HG03432 (cell line): ENCODE measurements around the gene EHMT2.
"Not testable (repeated sequence)": the region's sequence is repeated elsewhere in the genome, so short reads cannot be mapped to it uniquely, and the experiment has no call there.

ENCODE experiments used
- ATAC-seq: cut with Tn5 transposase; IDR thresholded peaks from one replicate; pipeline ENCODE4 v1.9.1; 2021; ENCODE audit warnings: mild to moderate bottlenecking, moderate library complexity; ENCODE audit not compliant: unreplicated experiment

EHMT2 gene

DNA sequence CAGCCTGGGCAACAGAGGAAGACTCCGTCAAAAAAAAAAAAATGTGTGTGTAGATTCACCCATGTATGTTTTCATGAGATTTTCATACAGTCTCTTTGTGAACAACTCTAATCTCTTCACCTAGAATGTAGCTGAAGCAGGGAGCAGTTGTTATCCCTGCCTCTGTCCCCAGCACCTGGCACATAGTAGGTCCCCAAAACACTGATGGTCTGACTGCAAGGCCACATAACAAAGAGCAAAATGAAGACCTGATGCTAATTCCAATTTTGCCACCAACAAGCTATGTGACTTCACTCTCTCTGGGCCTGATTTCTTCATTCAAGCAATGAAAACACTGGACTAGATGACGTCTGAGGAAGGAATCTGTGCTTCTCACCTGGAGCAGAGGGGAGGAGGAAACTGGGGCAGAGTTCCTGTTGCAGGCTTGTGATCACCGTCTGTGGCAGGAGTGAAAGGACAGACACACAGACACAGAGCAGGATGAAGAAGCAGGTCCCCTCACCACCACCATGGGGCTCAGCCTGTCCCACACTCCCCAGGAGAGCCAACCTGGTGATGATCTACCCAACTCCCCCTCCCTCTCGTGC is 23.3 kb downstream of the EHMT2 start:
- no peak for ATAC-seq

DNA sequence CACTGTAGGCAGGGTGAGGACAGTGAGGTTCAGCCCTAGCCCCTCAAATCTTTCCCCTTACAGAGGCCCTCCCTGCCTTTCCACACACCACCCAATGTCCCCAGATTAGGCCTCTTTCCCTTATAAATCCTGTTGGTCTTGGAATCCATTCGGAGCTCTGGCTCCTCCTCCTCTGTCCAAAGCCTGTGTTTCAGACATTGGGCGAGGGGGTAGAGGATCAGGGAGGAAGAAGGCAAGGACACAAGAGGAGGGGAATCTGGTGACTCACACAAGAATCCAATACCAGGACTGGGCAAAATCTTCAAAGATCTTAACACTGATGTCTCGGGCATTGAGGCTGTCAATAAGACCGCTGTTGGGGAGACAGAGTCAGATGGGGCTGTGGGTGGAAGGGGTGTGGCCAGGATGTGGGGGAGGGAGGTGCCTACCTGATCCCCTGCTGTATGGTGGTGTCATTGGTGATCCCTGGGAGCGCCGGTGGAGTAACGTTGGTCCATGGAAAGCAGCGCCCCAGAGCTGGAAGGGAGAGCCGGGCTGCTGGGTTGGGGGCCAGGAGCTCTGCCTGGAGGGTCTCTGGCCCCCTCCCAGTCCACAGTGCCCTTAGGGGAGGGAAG is 26.3 kb downstream of the EHMT2 start:
- ATAC-seq = no peak

DNA sequence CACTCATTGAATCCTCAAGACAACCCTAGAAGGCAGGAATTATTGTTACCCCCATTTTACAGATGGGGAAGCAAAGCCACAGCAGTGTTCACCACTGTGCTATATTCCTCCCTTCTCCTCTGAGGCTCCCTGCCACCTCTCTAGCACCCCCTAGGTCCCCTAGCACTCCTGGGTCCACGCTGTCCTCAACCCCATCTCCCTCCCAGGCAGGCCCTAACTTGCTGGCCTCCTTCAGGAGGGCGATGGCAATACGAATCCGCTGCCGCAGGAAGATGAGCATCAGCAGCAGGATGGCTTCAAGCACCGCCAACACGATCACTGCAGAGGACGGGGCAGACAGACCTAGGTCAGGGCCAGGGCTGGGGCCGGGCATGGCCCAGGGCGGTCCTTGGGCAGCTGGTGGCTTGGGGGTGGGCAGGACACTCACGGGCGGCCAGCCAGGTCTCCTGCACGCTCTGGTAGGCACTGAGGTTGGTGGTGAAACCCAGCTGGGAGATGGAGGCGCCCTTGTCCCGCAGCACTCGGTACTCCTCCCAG is 27.0 kb downstream of the EHMT2 start:
- ATAC-seq = no peak

DNA sequence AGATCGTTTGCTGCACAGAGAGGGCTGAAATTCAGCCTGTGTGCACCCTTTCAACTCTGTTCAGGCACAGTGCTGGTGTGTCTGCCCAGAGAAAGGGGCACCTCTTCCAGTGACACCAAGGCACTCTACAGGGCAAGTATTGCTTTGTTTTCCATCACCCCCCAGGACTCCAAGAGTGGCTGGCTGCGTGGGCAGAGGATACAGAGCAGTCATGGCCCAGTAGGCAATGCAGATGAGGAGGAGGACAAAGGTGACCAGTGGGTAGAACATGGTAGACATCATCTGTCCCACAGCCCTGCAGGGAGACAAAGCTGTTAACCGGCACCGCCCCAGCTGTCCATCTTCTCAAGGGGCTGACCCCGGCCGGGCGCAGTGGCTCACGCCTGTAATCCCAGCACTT is 28.2 kb downstream of the EHMT2 start:
- ATAC-seq = no peak

DNA sequence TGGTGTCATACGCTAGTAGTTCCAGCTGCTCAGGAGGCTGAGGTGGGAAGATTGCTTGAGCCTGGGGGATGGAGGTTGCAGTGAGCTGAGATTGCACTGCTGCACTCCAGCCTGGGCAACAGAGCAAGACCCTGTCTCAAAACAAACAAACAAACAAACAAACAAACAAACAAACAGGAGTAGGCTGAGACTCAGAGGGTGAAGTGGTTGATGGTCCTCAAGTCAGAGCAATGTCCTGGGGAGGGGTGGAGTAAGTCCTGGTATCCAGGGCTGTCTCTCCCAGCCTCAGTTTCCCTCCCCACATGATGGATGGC is 28.9 kb downstream of the EHMT2 start:
- not testable (repeated sequence) for ATAC-seq

DNA sequence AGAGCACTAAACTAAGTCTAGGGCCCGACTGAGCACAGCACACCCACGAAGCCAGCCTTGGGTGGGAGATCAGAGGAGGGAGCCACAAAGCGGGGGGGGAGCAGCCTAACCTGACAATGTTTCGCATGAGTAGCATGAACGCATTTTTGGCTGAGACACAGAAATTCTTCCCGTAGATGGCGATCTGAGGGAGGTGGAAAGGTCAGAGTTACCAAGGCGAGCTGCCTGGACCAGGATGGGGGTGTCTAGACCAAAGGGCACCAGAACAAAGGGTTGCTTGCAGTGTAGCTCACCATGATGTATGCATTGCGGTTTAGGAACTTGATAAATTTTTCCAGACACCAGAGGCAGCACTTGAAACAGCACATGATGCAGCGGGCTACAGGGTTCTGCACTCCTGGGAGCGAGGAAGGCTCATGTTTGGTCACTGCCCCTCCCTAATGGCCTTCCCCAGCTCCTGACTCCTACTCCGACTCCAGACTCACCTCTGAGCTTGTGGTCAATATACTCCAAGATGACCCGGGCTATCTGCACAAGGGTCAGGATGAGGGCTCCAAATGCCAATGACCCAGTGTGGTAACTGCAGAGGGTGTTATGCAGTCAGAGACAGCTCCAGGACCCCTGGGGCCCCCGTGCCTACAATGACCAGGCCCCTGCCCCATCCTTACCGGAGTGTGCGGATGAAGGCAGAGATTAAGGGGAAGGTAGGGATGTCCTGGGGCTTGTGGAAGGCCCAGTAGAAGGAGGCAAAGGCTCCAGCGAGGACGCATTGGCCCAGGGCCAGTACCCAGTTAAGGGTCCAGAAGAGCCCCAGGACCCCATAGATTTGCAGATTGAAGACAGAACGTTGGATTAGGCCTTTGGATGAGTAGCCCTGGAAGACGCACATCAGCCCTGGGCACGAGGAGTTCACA is 32.0 kb downstream of the EHMT2 start:
- no peak for ATAC-seq

- no peak for ATAC-seq
Observed at GRCh38 chr6:31864818-31865204, 32.7 kb downstream of the EHMT2 start.

DNA sequence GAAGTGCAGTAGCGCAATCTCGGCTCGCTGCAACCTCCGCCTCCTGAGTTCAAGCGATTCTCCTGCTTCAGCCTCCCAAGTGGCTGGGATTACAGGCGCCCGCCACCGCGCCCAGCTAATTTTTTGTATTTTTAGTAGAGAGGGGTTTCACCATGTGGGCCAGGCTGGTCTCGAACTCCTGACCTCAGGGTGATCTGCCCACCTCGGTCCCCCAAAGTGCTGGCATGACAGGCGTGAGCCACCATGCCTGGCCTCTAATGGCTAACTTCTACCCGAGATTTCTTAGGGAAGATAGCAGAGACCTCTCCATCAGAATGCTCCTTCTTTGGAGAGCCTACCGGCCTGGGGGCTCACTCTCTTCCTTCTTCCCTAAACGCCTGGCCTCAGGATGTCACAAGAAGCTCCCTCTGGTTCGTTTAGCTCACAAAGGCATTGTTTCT is 33.4 kb downstream of the EHMT2 start:
- not testable (repeated sequence) for ATAC-seq

DNA sequence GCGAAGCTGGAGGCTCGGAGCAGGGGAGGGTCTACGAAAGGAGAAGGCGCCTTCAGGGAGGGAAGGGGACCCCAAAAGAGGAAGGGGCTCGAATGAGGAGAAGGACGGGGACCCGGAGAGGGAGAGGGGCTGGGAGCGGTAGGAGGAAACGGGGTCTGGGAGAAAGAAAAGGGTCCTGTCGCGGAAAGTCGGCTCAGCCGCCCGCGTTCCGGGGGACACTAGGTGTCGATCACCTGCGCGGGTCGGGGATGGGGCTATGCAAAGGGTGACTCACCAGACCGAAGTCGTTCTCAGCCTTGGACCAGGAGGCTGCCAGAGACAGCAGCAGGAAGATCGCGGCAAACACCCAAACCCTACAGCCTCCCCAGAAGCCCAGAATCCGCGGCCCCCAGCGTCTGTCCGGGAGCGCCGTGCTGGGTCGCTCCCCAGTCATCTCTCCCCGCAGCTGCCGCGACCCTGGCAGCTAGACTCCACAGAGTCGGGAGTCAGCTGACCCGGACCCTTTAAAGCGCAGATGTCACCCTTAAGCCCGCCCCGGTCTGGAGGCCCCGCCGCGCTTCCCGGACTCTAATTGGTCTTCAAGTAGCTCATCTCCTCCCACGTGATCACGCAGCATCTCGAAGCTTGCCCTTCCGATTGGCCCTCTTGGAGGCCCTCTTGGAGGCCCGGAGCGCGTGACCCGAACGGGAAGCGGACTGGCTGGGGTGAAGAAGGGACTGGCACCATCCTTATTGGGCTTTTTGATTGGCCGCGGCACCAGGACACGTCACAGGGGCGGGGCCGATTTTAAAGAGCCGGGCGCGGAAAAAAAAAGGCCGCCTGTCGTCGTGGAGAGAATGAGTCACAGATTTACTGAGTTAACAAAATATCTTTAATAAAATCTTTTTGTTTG is 34.9 kb downstream of the EHMT2 start, which contains the start of gene NEU1:
Gene NEU1, minus strand, starts transcription at position 478 of the 892 bp plus-strand sequence. Its CDS starts 45 bp downstream, at position 433.
- ATAC-seq = peak; percentile 88

DNA sequence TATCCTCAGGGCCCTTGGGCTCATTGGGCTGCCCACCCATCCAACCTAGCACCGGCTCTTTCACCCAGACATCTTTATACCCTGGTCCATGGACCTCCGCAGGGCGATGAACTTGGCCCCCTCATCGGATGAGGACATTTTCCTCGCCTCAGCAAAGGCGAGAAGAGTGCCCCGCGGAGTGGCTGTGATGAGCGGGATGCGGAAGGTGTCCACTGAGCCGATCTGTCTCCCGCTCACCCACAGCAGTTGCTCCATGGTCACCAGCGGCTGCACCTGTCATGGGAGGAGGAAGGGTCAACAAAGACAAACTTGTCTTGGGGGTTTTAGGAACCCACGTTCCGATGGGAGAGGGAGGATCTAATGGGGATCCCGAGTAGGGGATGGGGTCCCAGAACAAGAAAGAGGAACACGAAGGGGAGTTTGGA is 35.6 kb downstream of the EHMT2 start:
- no peak for ATAC-seq

- ATAC-seq = no peak
Observed at GRCh38 chr6:31861150-31861549, 36.3 kb downstream of the EHMT2 start.

DNA sequence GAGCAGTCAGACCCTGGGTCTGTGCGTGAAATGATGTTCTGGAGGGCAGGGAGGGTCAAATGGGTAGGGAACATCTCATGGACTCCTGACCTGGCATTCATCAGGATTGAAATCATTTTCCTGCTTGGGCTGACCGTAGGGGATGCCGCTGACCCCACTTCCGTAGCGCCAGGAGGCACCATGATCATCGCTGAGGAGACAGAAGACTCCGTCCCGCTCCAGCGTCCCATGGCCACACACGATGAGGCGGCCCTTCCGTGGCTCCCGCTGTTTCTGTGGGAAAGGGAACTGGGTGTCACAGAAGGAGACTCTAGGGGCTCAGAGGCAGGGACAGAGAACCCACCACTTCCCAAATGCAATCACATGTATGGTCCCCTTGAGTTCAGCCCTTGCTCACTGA is 37.1 kb downstream of the EHMT2 start:
- no peak for ATAC-seq

DNA sequence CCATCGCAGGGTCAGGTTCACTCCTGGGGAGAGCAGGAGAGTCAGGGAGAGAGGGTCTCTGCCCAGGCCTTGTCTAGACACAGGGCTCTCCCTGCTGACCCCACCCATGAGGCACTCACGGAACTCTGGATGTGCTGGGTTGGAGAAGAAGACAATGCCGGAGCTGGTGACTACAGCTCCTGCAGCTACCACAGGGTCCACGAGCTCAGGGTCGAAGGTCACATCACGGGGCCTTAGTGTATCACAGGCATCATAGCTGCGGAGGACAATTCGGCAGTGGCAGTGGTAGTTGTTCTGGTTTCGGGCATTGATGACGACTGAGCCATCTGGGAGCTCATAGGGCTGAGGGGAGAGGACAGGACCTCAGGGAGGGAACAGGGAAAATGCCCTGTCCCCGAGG is 37.6 kb downstream of the EHMT2 start:
- ATAC-seq = no peak

DNA sequence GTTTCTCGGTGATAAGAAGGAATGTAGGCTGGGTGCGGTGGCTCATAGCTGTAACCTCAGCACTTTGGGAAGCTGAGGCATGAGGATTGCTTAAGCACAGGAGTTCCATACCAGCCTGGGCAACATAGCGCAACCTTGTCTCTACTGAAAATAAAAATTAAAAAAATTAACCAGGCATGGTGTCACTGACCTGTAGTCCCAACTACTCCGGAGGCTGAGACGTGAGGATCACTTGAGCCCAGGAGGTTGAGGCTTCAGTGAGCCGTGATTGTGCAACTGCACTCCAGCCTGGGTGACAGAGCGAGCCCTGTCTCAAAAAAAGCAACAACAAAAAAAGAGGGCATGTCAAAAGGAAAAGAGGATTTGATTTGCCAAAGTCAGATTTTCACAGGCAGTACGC is 38.8 kb downstream of the EHMT2 start:
- ATAC-seq = no peak

GRCh38 chr6:31857774-31858173 is 39.7 kb downstream of the EHMT2 start:
- not testable (repeated sequence) for ATAC-seq

DNA sequence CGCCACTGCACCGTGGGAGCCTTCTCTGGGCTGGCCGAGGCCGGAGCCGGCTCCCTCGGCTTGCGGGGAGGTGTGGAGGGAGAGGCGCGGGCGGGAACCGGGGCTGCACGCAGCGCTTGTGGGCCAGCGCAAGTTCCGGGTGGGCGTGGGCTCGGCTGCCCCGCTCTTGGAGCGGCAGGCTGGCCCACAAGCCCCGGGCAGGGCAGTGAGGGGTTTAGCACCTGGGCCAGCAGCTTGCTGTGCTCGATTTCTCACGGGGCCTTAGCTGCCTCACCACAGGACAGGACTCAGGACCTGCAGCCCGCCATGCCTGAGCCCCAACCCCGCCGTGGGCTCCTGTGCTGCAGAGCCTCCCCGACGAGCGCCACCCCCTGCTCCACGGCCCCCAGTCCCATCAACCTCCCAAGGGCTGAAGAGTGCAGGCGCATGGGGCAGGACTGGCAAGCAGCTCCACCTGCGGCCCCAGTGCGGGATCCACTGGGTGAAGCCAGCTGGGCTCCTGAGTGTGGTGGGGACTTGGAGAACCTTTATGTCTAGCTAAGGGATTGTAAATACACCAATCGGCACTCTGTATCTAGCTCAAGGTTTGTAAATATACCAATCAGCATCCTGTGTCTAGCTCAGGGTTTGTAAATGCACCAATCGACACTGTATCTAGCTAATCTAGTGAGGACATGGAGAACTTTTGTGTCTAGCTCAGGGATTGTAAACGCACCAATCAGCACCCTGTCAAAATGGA is 45.3 kb downstream of the EHMT2 start:
- not testable (repeated sequence) for ATAC-seq

DNA sequence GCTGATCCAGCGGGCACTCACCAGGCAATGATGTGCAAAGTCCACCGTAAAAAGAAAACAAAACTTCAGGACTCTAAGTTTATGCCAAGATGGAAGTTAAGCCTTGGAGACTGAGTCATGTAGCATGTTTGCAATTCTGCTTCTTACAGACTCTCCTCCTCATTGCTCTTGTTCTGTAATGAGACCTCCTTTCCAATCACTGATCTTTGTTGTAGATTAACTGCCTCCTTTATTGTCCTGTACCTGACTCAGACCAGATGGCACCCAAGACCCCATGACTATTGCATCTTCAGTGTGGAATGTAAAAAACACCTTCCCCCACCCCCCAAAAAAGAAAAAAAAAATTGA is 46.0 kb downstream of the EHMT2 start:
- no peak for ATAC-seq

DNA sequence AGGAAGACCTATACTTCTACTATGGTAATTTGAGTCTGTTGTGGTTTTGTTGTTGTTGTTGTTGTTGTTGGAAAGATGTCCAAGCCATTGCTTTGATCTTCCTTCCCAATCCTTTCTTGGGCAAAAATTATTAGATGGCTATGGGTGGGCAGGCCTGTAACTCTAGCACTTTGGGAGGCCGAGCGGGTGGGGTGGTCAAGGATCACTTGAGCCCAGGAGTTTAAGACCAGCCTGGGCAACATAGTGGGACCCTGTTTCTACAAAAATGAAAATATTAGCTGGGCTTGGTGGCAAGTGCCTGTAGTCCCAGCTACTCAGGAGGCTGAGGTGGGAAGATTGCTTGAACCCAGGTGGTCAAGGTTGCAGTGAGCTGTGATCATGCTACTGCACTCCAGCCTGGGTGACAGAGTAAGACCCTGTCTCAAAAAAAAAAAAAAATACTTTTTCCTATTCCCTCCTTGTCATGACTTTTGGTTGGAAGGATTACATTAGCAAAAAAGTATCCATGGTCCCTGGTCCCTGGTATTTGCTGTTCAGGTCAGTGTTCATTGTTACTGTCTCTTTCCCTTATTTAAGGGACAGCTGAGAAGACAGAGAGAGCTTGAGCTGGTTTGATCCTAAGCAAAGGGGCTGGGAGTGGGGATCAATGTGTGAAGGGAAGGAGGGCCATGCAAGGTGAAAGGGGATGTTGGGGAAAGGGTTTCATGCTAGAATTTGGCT is 46.6 kb downstream of the EHMT2 start:
- no peak for ATAC-seq

- ATAC-seq = no peak
Observed at GRCh38 chr6:31847276-31847978, 50.1 kb downstream of the EHMT2 start.
